HepG2 (cell line): ENCODE results near the gene FAM118A. TPM values are rescaled to one million over a fixed set of nuclear protein-coding genes. Genes with fewer than 3 reads are reported as not detected.

Source experiments
- ASH2L ChIP-seq: fragments of 300-600, 200-600 bp; sonication (generic); IDR thresholded peaks from 2 replicates; pipeline ENCODE4 v1.7.0; 2017; ENCODE audit warnings: low read depth, mild to moderate bottlenecking, moderate library complexity, mixed read lengths, low read length; ENCODE audit not compliant: insufficient read length
- CCDC6 ChIP-seq: sonication (generic); formaldehyde crosslinking; IDR thresholded peaks from 2 replicates; pipeline ENCODE4 v1.8.1; 2022; ENCODE audit warnings: mild to moderate bottlenecking, missing genetic modification reagents, moderate library complexity
- CEBPG ChIP-seq: IDR thresholded peaks from 2 replicates; pipeline ENCODE4 v1.6.1; 2016
- CREB1 ChIP-seq, 2 experiments: fragments of 450-650 bp in 1 of 2; IDR thresholded peaks; 2 replicates each; pipeline ENCODE4 v1.6.1; 2016 to 2017; ENCODE audit warnings: control low read depth in 1 of 2, mild to moderate bottlenecking in 1 of 2, missing compliant biosample characterization in 1 of 2, missing genetic modification characterization in 1 of 2
- HNF4G ChIP-seq, 2 experiments: sonication (generic) in 1 of 2; formaldehyde crosslinking in 1 of 2; IDR thresholded peaks; 2 replicates each; pipeline versions ENCODE4 v1.4.0 to v1.6.1; 2011 to 2020; ENCODE audit warnings: borderline replicate concordance in 2 of 2, low read depth in 2 of 2, mild to moderate bottlenecking in 2 of 2, low read length in 1 of 2, missing genetic modification reagents in 1 of 2, moderate library complexity in 1 of 2
- LBX2 ChIP-seq: sonication (generic); formaldehyde crosslinking; IDR thresholded peaks from 2 replicates; pipeline ENCODE4 v1.5.0; 2020; ENCODE audit warnings: missing genetic modification reagents, mild to moderate bottlenecking, borderline replicate concordance
- PHB2 ChIP-seq: fragments of 450-650 bp; IDR thresholded peaks from 2 replicates; pipeline ENCODE4 v1.6.1; 2018; ENCODE audit not compliant: partially characterized antibody
- PHF20 ChIP-seq: sonication (generic); formaldehyde crosslinking; IDR thresholded peaks from 2 replicates; pipeline ENCODE4 v1.5.0; 2020; ENCODE audit warnings: mild to moderate bottlenecking, missing genetic modification reagents
- POGK ChIP-seq: sonication (generic); formaldehyde crosslinking; conservative IDR thresholded peaks from 2 replicates; pipeline ENCODE4 v1.8.0; 2022; ENCODE audit warnings: mild to moderate bottlenecking, moderate library complexity, missing genetic modification reagents
- RCOR2 ChIP-seq: IDR thresholded peaks from 2 replicates; pipeline ENCODE4 v1.6.1; 2016; ENCODE audit warnings: missing biosample characterization, missing genetic modification reagents
- RFX5 ChIP-seq: IDR thresholded peaks from 2 replicates; pipeline ENCODE4 v1.6.1; 2011; ENCODE audit warnings: low read depth, low read length, improper control_type of control experiment
- SRSF1 ChIP-seq: fragments of 200-400 bp; formaldehyde crosslinking; optimal IDR thresholded peaks from 2 replicates; pipeline ENCODE3; 2017; ENCODE audit warnings: mild to moderate bottlenecking, low read depth, low read length, moderate library complexity
- STAT5B ChIP-seq: sonication (generic); formaldehyde crosslinking; IDR thresholded peaks from 2 replicates; pipeline ENCODE4 v1.4.0; 2020; ENCODE audit warnings: missing genetic modification reagents
- XRCC5 ChIP-seq: fragments of 200-400 bp; formaldehyde crosslinking; optimal IDR thresholded peaks from 2 replicates; pipeline ENCODE3; 2017; ENCODE audit warnings: mild to moderate bottlenecking, low read length
- ZBTB20 ChIP-seq: sonication (generic); formaldehyde crosslinking; IDR thresholded peaks from 2 replicates; pipeline ENCODE4 v1.8.1; 2023; ENCODE audit warnings: missing genetic modification reagents, low read depth, mild to moderate bottlenecking, borderline replicate concordance
- ZNF12 ChIP-seq: sonication (generic); formaldehyde crosslinking; IDR thresholded peaks from 2 replicates; pipeline ENCODE4 v1.5.0; 2020; ENCODE audit warnings: missing genetic modification reagents
- ZNF605 ChIP-seq: sonication (generic); formaldehyde crosslinking; IDR thresholded peaks from 2 replicates; pipeline ENCODE4 v1.8.0; 2022; ENCODE audit warnings: mild to moderate bottlenecking, missing genetic modification reagents
- ZNF614 ChIP-seq: IDR thresholded peaks from 2 replicates; pipeline ENCODE4 v1.6.1; 2018; ENCODE audit warnings: missing biosample characterization, missing genetic modification reagents, inconsistent platforms, borderline replicate concordance
- ZNF660 ChIP-seq: sonication (generic); formaldehyde crosslinking; IDR thresholded peaks from 2 replicates; pipeline ENCODE4 v1.5.1; 2020; ENCODE audit warnings: mild to moderate bottlenecking, low read depth, missing genetic modification reagents, borderline replicate concordance
- polyA plus RNA-seq, 8 experiments: library from polyadenylated mRNA; depleted of rRNA in 3 of 8; stranded (reverse) in 7 of 8; unstranded in 1 of 8; fragments of >200 nt; fragmentation: Illumina TruSeq in 4 of 8; extraction: Trizol in 4 of 8; gene quantifications; 2 replicates each; pipeline versions ENCODE4 v1.2.1 to v1.2.3, GENCODE V29; 2011 to 2016; ENCODE audit warnings: low read depth in 4 of 8, missing spikeins in 1 of 8, mixed read lengths in 1 of 8; ENCODE audit not compliant: insufficient read depth in 1 of 8
- total RNA-seq, 5 experiments: library from RNA; depleted of rRNA; stranded (reverse); fragments of >200 nt; fragmentation: Illumina TruSeq; extraction: Trizol; gene quantifications; 2 replicates each; pipeline ENCODE4 v1.2.3, GENCODE V29; 2016; ENCODE audit warnings: low read depth in 1 of 5
- TF ChIP-seq, protein P1 (sequence below): sonication (generic); formaldehyde crosslinking; IDR thresholded peaks from 2 replicates; pipeline ENCODE4 v1.5.1; 2020; ENCODE audit warnings: missing genetic modification reagents, mild to moderate bottlenecking, borderline replicate concordance
- TF ChIP-seq, protein P2 (sequence below): sonication (generic); formaldehyde crosslinking; IDR thresholded peaks from 2 replicates; pipeline ENCODE4 v1.5.0; 2020; ENCODE audit warnings: missing genetic modification reagents
- TF ChIP-seq, protein P3 (sequence below): fragments of 450-650 bp; IDR thresholded peaks from 2 replicates; pipeline ENCODE4 v1.6.1; 2016

The FAM118A gene
- total and polyA plus RNA-seq, 2 of the 13 experiments (the other 11 are each of a cell fraction or from before 2014, with no cell fraction given): 36.7 to 48.2 TPM

- TF ChIP-seq POGK (CRISPR knock-in tag) (0 out of 2 replicates have a peak, but pooled peaks have one; percentile 33), RFX5 (no peak), CEBPG (CRISPR knock-in tag) (peak; percentile 60), ASH2L (peak; percentile 31), SRSF1 (no peak), RCOR2 (no peak), ZNF614 (CRISPR knock-in tag) (peak; percentile 28; the same call in 1 of the 2 replicates), CREB1 (IDR thresholded peaks at IDR 0.05) (no peak), CREB1 (CRISPR knock-in tag; IDR thresholded peaks at IDR 0.05) (no peak), ZNF660 (no peak), PHB2 (no peak), STAT5B (CRISPR knock-in tag) (no peak), ZNF12 (no peak), LBX2 (CRISPR knock-in tag) (peak; percentile 61; the same call in 1 of the 2 replicates), CCDC6 (CRISPR knock-in tag) (no peak), HNF4G (IDR thresholded peaks at IDR 0.05; ENCODE audit: borderline replicate concordance, low read depth, low read length) (peak; percentile 77), HNF4G (CRISPR knock-in tag; IDR thresholded peaks at IDR 0.05; ENCODE audit: borderline replicate concordance, low read depth) (0 out of 2 replicates have a peak, but pooled peaks have one; percentile 19), ZNF605 (CRISPR knock-in tag) (no peak), XRCC5 (peak; percentile 11), PHF20 (CRISPR knock-in tag) (no peak), ZBTB20 (CRISPR knock-in tag) (no peak)
- TF ChIP-seq, protein P1, sequence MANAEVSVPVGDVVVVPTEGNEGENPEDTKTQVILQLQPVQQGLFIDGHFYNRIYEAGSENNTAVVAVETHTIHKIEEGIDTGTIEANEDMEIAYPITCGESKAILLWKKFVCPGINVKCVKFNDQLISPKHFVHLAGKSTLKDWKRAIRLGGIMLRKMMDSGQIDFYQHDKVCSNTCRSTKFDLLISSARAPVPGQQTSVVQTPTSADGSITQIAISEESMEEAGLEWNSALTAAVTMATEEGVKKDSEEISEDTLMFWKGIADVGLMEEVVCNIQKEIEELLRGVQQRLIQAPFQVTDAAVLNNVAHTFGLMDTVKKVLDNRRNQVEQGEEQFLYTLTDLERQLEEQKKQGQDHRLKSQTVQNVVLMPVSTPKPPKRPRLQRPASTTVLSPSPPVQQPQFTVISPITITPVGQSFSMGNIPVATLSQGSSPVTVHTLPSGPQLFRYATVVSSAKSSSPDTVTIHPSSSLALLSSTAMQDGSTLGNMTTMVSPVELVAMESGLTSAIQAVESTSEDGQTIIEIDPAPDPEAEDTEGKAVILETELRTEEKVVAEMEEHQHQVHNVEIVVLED (CRISPR knock-in tag): 0 out of 2 replicates have a peak, but pooled peaks have one; percentile 27
- TF ChIP-seq, protein P2, sequence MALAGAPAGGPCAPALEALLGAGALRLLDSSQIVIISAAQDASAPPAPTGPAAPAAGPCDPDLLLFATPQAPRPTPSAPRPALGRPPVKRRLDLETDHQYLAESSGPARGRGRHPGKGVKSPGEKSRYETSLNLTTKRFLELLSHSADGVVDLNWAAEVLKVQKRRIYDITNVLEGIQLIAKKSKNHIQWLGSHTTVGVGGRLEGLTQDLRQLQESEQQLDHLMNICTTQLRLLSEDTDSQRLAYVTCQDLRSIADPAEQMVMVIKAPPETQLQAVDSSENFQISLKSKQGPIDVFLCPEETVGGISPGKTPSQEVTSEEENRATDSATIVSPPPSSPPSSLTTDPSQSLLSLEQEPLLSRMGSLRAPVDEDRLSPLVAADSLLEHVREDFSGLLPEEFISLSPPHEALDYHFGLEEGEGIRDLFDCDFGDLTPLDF: no peak
- TF ChIP-seq, protein P3, sequence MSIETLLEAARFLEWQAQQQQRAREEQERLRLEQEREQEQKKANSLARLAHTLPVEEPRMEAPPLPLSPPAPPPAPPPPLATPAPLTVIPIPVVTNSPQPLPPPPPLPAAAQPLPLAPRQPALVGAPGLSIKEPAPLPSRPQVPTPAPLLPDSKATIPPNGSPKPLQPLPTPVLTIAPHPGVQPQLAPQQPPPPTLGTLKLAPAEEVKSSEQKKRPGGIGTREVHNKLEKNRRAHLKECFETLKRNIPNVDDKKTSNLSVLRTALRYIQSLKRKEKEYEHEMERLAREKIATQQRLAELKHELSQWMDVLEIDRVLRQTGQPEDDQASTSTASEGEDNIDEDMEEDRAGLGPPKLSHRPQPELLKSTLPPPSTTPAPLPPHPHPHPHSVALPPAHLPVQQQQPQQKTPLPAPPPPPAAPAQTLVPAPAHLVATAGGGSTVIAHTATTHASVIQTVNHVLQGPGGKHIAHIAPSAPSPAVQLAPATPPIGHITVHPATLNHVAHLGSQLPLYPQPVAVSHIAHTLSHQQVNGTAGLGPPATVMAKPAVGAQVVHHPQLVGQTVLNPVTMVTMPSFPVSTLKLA: no peak
Observed at GRCh38 chr22:45286854-45287551, 22.7 kb upstream of the FAM118A start (continued).
